Measurements from ENCODE around the gene NSD1. TPM values are rescaled to one million over a fixed set of nuclear protein-coding genes. Genes with fewer than 3 reads are reported as not detected.

NSD1 gene
- polyA plus RNA-seq, 1 donor from 2014 or later: 68.5 TPM

GRCh38 chr5:177109810-177110209 is 23.8 kb upstream of the NSD1 start:
- Mint-ChIP-seq H3K9me3 (no peaks in the 10 kb centered on the region), H3K36me3 (no peaks in the 10 kb centered on the region), H3K27me3 (peaks cover 4% of the 10 kb centered on the region), H3K4me1 (peaks cover 5 to 8% (median 8%) of the 10 kb centered on the region in 3 donors), H3K4me3 (no peak overlapping the region), H3K27ac (no peak overlapping the region)

GRCh38 chr5:177111720-177112394 is 21.7 kb upstream of the NSD1 start:
- no peaks in the 10 kb centered on the region for H3K36me3 Mint-ChIP-seq
- peaks cover 5% of the 10 kb centered on the region for H3K27me3 Mint-ChIP-seq
- H3K4me3 Mint-ChIP-seq: peak overlapping the region in 1 of 4 donors; percentile 48
- no peaks in the 10 kb centered on the region for H3K9me3 Mint-ChIP-seq
- peaks cover 8 to 14% (median 14%) of the 10 kb centered on the region in 3 donors for H3K4me1 Mint-ChIP-seq
- no peak overlapping the region for H3K27ac Mint-ChIP-seq

GRCh38 chr5:177112589-177113220 is 20.9 kb upstream of the NSD1 start:
- Mint-ChIP-seq H3K4me3 (no peak overlapping the region), H3K4me1 (peaks cover 8 to 16% (median 16%) of the 10 kb centered on the region in 3 donors), H3K9me3 (no peaks in the 10 kb centered on the region), H3K27me3 (peaks cover 3% of the 10 kb centered on the region), H3K27ac (no peak overlapping the region), H3K36me3 (no peaks in the 10 kb centered on the region)

- no peaks in the 10 kb centered on the region for H3K9me3 Mint-ChIP-seq
- H3K27ac Mint-ChIP-seq: peak overlapping the region in 1 of 3 donors; percentile 86
- H3K27me3 Mint-ChIP-seq: peaks cover 3% of the 10 kb centered on the region
- peaks cover 8 to 17% (median 16%) of the 10 kb centered on the region in 3 donors for H3K4me1 Mint-ChIP-seq
- peak overlapping the region in 1 of 4 donors; percentile 25 for H3K4me3 Mint-ChIP-seq
- no peaks in the 10 kb centered on the region for H3K36me3 Mint-ChIP-seq
Measured at GRCh38 chr5:177113566-177114424, 19.8 kb upstream of the NSD1 start.

- Mint-ChIP-seq H3K4me3 (peak overlapping the region; percentile 41 to 90 (median 66)), H3K9me3 (no peaks in the 10 kb centered on the region), H3K27me3 (peaks cover 1% of the 10 kb centered on the region), H3K4me1 (peaks cover 3 to 16% (median 14%) of the 10 kb centered on the region in 3 donors), H3K36me3 (no peaks in the 10 kb centered on the region), H3K27ac (peak overlapping the region in 2 of 3 donors; percentile 3 to 70)
Measured at GRCh38 chr5:177116631-177117373, 16.8 kb upstream of the NSD1 start.

- Mint-ChIP-seq H3K9me3 (no peaks in the 10 kb centered on the region), H3K36me3 (no peaks in the 10 kb centered on the region), H3K4me3 (peak overlapping the region in 1 of 4 donors; percentile 54), H3K27me3 (peaks cover 1% of the 10 kb centered on the region), H3K27ac (peak overlapping the region in 1 of 3 donors; percentile 22), H3K4me1 (peaks cover 3 to 16% (median 13%) of the 10 kb centered on the region in 3 donors)
Measured at GRCh38 chr5:177117441-177118045, 16.0 kb upstream of the NSD1 start.

- H3K4me3 Mint-ChIP-seq: no peak overlapping the region
- no peaks in the 10 kb centered on the region for H3K36me3 Mint-ChIP-seq
- H3K27me3 Mint-ChIP-seq: no peaks in the 10 kb centered on the region
- H3K27ac Mint-ChIP-seq: peak overlapping the region in 1 of 3 donors; percentile 20
- no peaks in the 10 kb centered on the region for H3K9me3 Mint-ChIP-seq
- peaks cover 12 to 15% (median 14%) of the 10 kb centered on the region in 3 donors for H3K4me1 Mint-ChIP-seq
Measured at GRCh38 chr5:177122566-177122965, 11.0 kb upstream of the NSD1 start.

- Mint-ChIP-seq H3K27ac (peak overlapping the region; percentile 4 to 88 (median 20)), H3K27me3 (no peaks in the 10 kb centered on the region), H3K4me1 (peaks cover 17 to 23% (median 23%) of the 10 kb centered on the region in 3 donors), H3K36me3 (no peaks in the 10 kb centered on the region), H3K9me3 (no peaks in the 10 kb centered on the region), H3K4me3 (peak overlapping the region; percentile 76 to 88 (median 84))
Measured at GRCh38 chr5:177123789-177124485, 9.6 kb upstream of the NSD1 start.

GRCh38 chr5:177124486-177124991 is 9.0 kb upstream of the NSD1 start:
- Mint-ChIP-seq H3K27ac (peak overlapping the region in 1 of 3 donors; percentile 88), H3K4me1 (peaks cover 23 to 29% (median 26%) of the 10 kb centered on the region in 3 donors)

GRCh38 chr5:177126771-177127170 is 6.8 kb upstream of the NSD1 start:
- no peak overlapping the region for H3K27ac Mint-ChIP-seq
- no peaks in the 10 kb centered on the region for H3K9me3 Mint-ChIP-seq
- H3K4me3 Mint-ChIP-seq: no peak overlapping the region
- no peaks in the 10 kb centered on the region for H3K27me3 Mint-ChIP-seq
- no peaks in the 10 kb centered on the region for H3K36me3 Mint-ChIP-seq
- peaks cover 26 to 36% (median 33%) of the 10 kb centered on the region in 3 donors for H3K4me1 Mint-ChIP-seq

More at GRCh38 chr5:177124486-177124991, 9.0 kb upstream of the NSD1 start:
- Mint-ChIP-seq H3K9me3 (no peaks in the 10 kb centered on the region), H3K4me3 (peak overlapping the region; percentile 76 to 88 (median 84)), H3K27me3 (no peaks in the 10 kb centered on the region), H3K36me3 (no peaks in the 10 kb centered on the region)

- H3K4me1 Mint-ChIP-seq: peaks cover 24 to 36% (median 33%) of the 10 kb centered on the region in 3 donors
Measured at GRCh38 chr5:177128551-177128981, 5.0 kb upstream of the NSD1 start.

GRCh38 chr5:177130211-177131018 is 3.2 kb upstream of the NSD1 start:
- no peaks in the 10 kb centered on the region for H3K9me3 Mint-ChIP-seq
- peaks cover 20 to 32% (median 29%) of the 10 kb centered on the region in 3 donors for H3K4me1 Mint-ChIP-seq
- H3K4me3 Mint-ChIP-seq: peak overlapping the region in 2 of 4 donors; percentile 9 to 59
- H3K27me3 Mint-ChIP-seq: no peaks in the 10 kb centered on the region
- H3K36me3 Mint-ChIP-seq: peaks cover 1% of the 10 kb centered on the region
- peak overlapping the region; percentile 49 to 77 (median 52) for H3K27ac Mint-ChIP-seq

More at GRCh38 chr5:177128551-177128981, 5.0 kb upstream of the NSD1 start:
- H3K27me3 Mint-ChIP-seq: no peaks in the 10 kb centered on the region
- peak overlapping the region in 2 of 4 donors; percentile 15 to 59 for H3K4me3 Mint-ChIP-seq
- H3K27ac Mint-ChIP-seq: peak overlapping the region in 2 of 3 donors; percentile 77 to 78
- no peaks in the 10 kb centered on the region for H3K36me3 Mint-ChIP-seq
- no peaks in the 10 kb centered on the region for H3K9me3 Mint-ChIP-seq

- H3K36me3 Mint-ChIP-seq: peaks cover 4% of the 10 kb centered on the region
- peak overlapping the region in 2 of 4 donors; percentile 10 to 59 for H3K4me3 Mint-ChIP-seq
- H3K9me3 Mint-ChIP-seq: no peaks in the 10 kb centered on the region
- peaks cover 23 to 34% (median 34%) of the 10 kb centered on the region in 3 donors for H3K4me1 Mint-ChIP-seq
- H3K27ac Mint-ChIP-seq: peak overlapping the region; percentile 49 to 77 (median 52)
- H3K27me3 Mint-ChIP-seq: no peaks in the 10 kb centered on the region
Measured at GRCh38 chr5:177131019-177131320, 2.6 kb upstream of the NSD1 start.
